ENCODE results near the gene KCNJ1. TPM values are rescaled to one million over a fixed set of nuclear protein-coding genes. Genes with fewer than 3 reads are reported as not detected.

Gene KCNJ1
- not detected in 2 replicates for total RNA-seq
- long read RNA-seq = 0 reads

GRCh38 chr11:128867277-128867676, at the start of gene KCNJ1:
TSS of gene KCNJ1 (minus strand) at chr11:128867296. CDS start at chr11:128840243, 27,053 bp downstream.
- no peaks in the 10 kb centered on the region for H3K9me3 Mint-ChIP-seq (ENCODE audit: low read depth)
- TF ChIP-seq CTCF (IDR thresholded peaks at IDR 0.05; ENCODE audit: unreplicated experiment) = no peak
- H3K4me1 Mint-ChIP-seq (ENCODE audit: low read depth) = peaks cover 2% of the 10 kb centered on the region
- H3K27ac Mint-ChIP-seq = no peak within 1 kb of the TSS
- H3K27me3 Mint-ChIP-seq = peaks cover 24% of the 10 kb centered on the region
- no peak within 1 kb of the TSS for H3K4me3 Mint-ChIP-seq (ENCODE audit: low read depth)
- no peaks in the 10 kb centered on the region for H3K36me3 Mint-ChIP-seq (ENCODE audit: insufficient read depth)
- no peak for DNase-seq (ENCODE audit: low spot score, unreplicated experiment)

- no peak overlapping the region for H3K4me3 Mint-ChIP-seq (ENCODE audit: low read depth)
- H3K27me3 Mint-ChIP-seq = peaks cover 42% of the 10 kb centered on the region
Observed at GRCh38 chr11:128916681-128917080, 49.6 kb upstream of the KCNJ1 start.

GRCh38 chr11:128916037-128916572, 49.0 kb upstream of the KCNJ1 start:
- H3K4me1 Mint-ChIP-seq (ENCODE audit: low read depth) = no peaks in the 10 kb centered on the region
- no peak overlapping the region for H3K4me3 Mint-ChIP-seq (ENCODE audit: low read depth)
- no peak for TF ChIP-seq CTCF (IDR thresholded peaks at IDR 0.05; ENCODE audit: unreplicated experiment)
- no peak overlapping the region for H3K27ac Mint-ChIP-seq
- no peak for DNase-seq (ENCODE audit: low spot score, unreplicated experiment)
- peaks cover 41% of the 10 kb centered on the region for H3K27me3 Mint-ChIP-seq
- peaks cover 5% of the 10 kb centered on the region for H3K9me3 Mint-ChIP-seq (ENCODE audit: low read depth)
- no peaks in the 10 kb centered on the region for H3K36me3 Mint-ChIP-seq (ENCODE audit: insufficient read depth)

More at GRCh38 chr11:128916681-128917080, 49.6 kb upstream of the KCNJ1 start:
- peaks cover 5% of the 10 kb centered on the region for H3K9me3 Mint-ChIP-seq (ENCODE audit: low read depth)
- no peaks in the 10 kb centered on the region for H3K4me1 Mint-ChIP-seq (ENCODE audit: low read depth)
- H3K36me3 Mint-ChIP-seq (ENCODE audit: insufficient read depth) = no peaks in the 10 kb centered on the region
- no peak for DNase-seq (ENCODE audit: low spot score, unreplicated experiment)
- no peak overlapping the region for H3K27ac Mint-ChIP-seq
- no peak for TF ChIP-seq CTCF (IDR thresholded peaks at IDR 0.05; ENCODE audit: unreplicated experiment)

GRCh38 chr11:128915149-128915521, 48.0 kb upstream of the KCNJ1 start:
- H3K27me3 Mint-ChIP-seq = peaks cover 31% of the 10 kb centered on the region
- H3K4me1 Mint-ChIP-seq (ENCODE audit: low read depth) = no peaks in the 10 kb centered on the region
- H3K9me3 Mint-ChIP-seq (ENCODE audit: low read depth) = peaks cover 5% of the 10 kb centered on the region
- no peaks in the 10 kb centered on the region for H3K36me3 Mint-ChIP-seq (ENCODE audit: insufficient read depth)
- no peak overlapping the region for H3K27ac Mint-ChIP-seq
- no peak overlapping the region for H3K4me3 Mint-ChIP-seq (ENCODE audit: low read depth)
- no peak for DNase-seq (ENCODE audit: low spot score, unreplicated experiment)
- TF ChIP-seq CTCF (IDR thresholded peaks at IDR 0.05; ENCODE audit: unreplicated experiment) = no peak

- H3K9me3 Mint-ChIP-seq (ENCODE audit: low read depth) = peaks cover 5% of the 10 kb centered on the region
- H3K4me3 Mint-ChIP-seq (ENCODE audit: low read depth) = no peak overlapping the region
- no peak overlapping the region for H3K27ac Mint-ChIP-seq
- no peak for DNase-seq (ENCODE audit: low spot score, unreplicated experiment)
- TF ChIP-seq CTCF (IDR thresholded peaks at IDR 0.05; ENCODE audit: unreplicated experiment) = no peak
- peaks cover 30% of the 10 kb centered on the region for H3K27me3 Mint-ChIP-seq
- no peaks in the 10 kb centered on the region for H3K4me1 Mint-ChIP-seq (ENCODE audit: low read depth)
- H3K36me3 Mint-ChIP-seq (ENCODE audit: insufficient read depth) = no peaks in the 10 kb centered on the region
Observed at GRCh38 chr11:128914216-128915148, 47.4 kb upstream of the KCNJ1 start.
